WTC11 (cell line): ENCODE measurements around the gene NKD1.

Experiments
- CBFB ChIP-seq: sonication (generic); formaldehyde crosslinking; IDR thresholded peaks from 2 replicates; pipeline ENCODE4 v1.8.1; 2022; ENCODE audit warnings: mild to moderate bottlenecking, low read depth, missing genetic modification reagents
- ESRRA ChIP-seq: sonication (generic); formaldehyde crosslinking; IDR thresholded peaks from 2 replicates; pipeline ENCODE4 v1.8.1; 2022; ENCODE audit warnings: mild to moderate bottlenecking, missing genetic modification reagents, borderline replicate concordance
- MYBL2 ChIP-seq: sonication (generic); formaldehyde crosslinking; IDR thresholded peaks from 2 replicates; pipeline ENCODE4 v1.8.1; 2023; ENCODE audit warnings: mild to moderate bottlenecking, moderate library complexity, missing genetic modification reagents
- NFYB ChIP-seq: sonication (generic); formaldehyde crosslinking; conservative IDR thresholded peaks from 2 replicates; pipeline ENCODE4 v1.8.0; 2022; ENCODE audit warnings: low read depth, missing genetic modification reagents
- TCF7 ChIP-seq: sonication (generic); formaldehyde crosslinking; IDR thresholded peaks from 2 replicates; pipeline ENCODE4 v1.8.0; 2022; ENCODE audit warnings: mild to moderate bottlenecking, low read depth, missing genetic modification reagents, moderate library complexity
- ZNF121 ChIP-seq: sonication (generic); formaldehyde crosslinking; IDR thresholded peaks from 2 replicates; pipeline ENCODE4 v1.8.0; 2023; ENCODE audit warnings: missing genetic modification reagents
- TF ChIP-seq, protein P1 (sequence below): fragments of 200-600 bp; IDR thresholded peaks from 2 replicates; pipeline ENCODE4 v1.8.0; 2022; ENCODE audit warnings: antibody characterized with exemption

- TF ChIP-seq, protein P1, sequence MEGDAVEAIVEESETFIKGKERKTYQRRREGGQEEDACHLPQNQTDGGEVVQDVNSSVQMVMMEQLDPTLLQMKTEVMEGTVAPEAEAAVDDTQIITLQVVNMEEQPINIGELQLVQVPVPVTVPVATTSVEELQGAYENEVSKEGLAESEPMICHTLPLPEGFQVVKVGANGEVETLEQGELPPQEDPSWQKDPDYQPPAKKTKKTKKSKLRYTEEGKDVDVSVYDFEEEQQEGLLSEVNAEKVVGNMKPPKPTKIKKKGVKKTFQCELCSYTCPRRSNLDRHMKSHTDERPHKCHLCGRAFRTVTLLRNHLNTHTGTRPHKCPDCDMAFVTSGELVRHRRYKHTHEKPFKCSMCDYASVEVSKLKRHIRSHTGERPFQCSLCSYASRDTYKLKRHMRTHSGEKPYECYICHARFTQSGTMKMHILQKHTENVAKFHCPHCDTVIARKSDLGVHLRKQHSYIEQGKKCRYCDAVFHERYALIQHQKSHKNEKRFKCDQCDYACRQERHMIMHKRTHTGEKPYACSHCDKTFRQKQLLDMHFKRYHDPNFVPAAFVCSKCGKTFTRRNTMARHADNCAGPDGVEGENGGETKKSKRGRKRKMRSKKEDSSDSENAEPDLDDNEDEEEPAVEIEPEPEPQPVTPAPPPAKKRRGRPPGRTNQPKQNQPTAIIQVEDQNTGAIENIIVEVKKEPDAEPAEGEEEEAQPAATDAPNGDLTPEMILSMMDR, result no peak
- TF ChIP-seq TCF7 (CRISPR knock-in tag), result no peak
- no peak for TF ChIP-seq ZNF121 (CRISPR knock-in tag)
- no peak for TF ChIP-seq CBFB (CRISPR knock-in tag)
- TF ChIP-seq ESRRA, result no peak
- TF ChIP-seq NFYB, result no peak
- TF ChIP-seq MYBL2 (CRISPR knock-in tag), result no peak
Measured at GRCh38 chr16:50526796-50527195, 21.4 kb upstream of the NKD1 start.
